GM10266 (cell line): ENCODE results near the gene ITPR2.

Experiments
- DNase-seq: peaks from one replicate; pipeline ENCODE4 v3.0.0; 2012; ENCODE audit errors: extremely low spot score
- CTCF ChIP-seq: IDR thresholded peaks from 2 replicates; pipeline ENCODE4 v1.5.1; 2012; ENCODE audit warnings: mild to moderate bottlenecking, low read depth; ENCODE audit not compliant: control insufficient read depth, insufficient read depth; ENCODE audit errors: missing control alignments

The ITPR2 gene

GRCh38 chr12:26335651-26336050 lies 497.3 kb downstream of the ITPR2 start:
- no peak for DNase-seq
- TF ChIP-seq CTCF = no peak

- TF ChIP-seq CTCF = no peak
Observed at GRCh38 chr12:26334621-26335124, 498.3 kb downstream of the ITPR2 start.

GRCh38 chr12:26331960-26332359 lies 501.0 kb downstream of the ITPR2 start:
- DNase-seq = no peak
- no peak for TF ChIP-seq CTCF

More at GRCh38 chr12:26334621-26335124, 498.3 kb downstream of the ITPR2 start:
- DNase-seq = no peak

- TF ChIP-seq CTCF = no peak
- no peak for DNase-seq
Observed at GRCh38 chr12:26331136-26331535, 501.9 kb downstream of the ITPR2 start.

GRCh38 chr12:26327975-26328644 lies 504.9 kb downstream of the ITPR2 start:
- no peak for TF ChIP-seq CTCF
- no peak for DNase-seq

GRCh38 chr12:26323673-26324072 lies 509.3 kb downstream of the ITPR2 start:
- no peak for TF ChIP-seq CTCF
- no peak for DNase-seq

GRCh38 chr12:26319511-26319910 lies 513.5 kb downstream of the ITPR2 start:
- DNase-seq = no peak

More at GRCh38 chr12:26319511-26319910, 513.5 kb downstream of the ITPR2 start:
- TF ChIP-seq CTCF = no peak
